HCT116 (cell line): ENCODE results near the gene HSPA12A. TPM values are rescaled to one million over a fixed set of nuclear protein-coding genes. Genes with fewer than 3 reads are reported as not detected.

Source experiments
- ATAC-seq: fragments of 200-7000 bp; cut with Tn5 transposase; 2 replicates; pipeline ENCODE4 v1.9.1; 2020; ENCODE audit warnings: mild to moderate bottlenecking, moderate library complexity
- BruUV-seq: library from RNA; stranded (reverse); fragments of 400-500 nt; replicated peaks from 2 replicates; lab custom pipeline; 2021; lab: Mats Ljungman, UMichigan
- CTCF ChIA-PET: fragments of 300-600 bp; sonication (Branson Sonifier 250); formaldehyde crosslinking; loops from one replicate; lab custom pipeline; 2021; ENCODE audit warnings: antibody characterized with exemption; lab: Charles Lee
- POLR2A ChIA-PET: fragments of 300-600, 350-600 bp; sonication (Branson Sonifier 250); formaldehyde crosslinking; loops from one replicate; lab custom pipeline; 2021; ENCODE audit warnings: antibody characterized with exemption; lab: Charles Lee
- RAD21 ChIA-PET, 2 experiments: fragments of 300-600 bp; sonication (Branson Sonifier 250); formaldehyde crosslinking; loops; one replicate each; lab custom pipeline; 2023; ENCODE audit warnings: low total read pairs in 2 of 2; ENCODE audit not compliant: uncharacterized antibody in 2 of 2, unreplicated experiment in 2 of 2, low non-redundant PET in 1 of 2; lab: Charles Lee
- DNase-seq: peaks from one replicate; pipeline ENCODE4 v3.0.0-alpha.2; 2010; ENCODE audit warnings: low read depth, low spot score
- H2AFZ ChIP-seq: fragments of 200-600 bp; shearing (Covaris generic), sonication (generic); 2 replicates; pipeline ENCODE4 v1.6.1; 2017; ENCODE audit warnings: low read depth, mixed run types, mixed read lengths, antibody characterized with exemption, low read length; ENCODE audit not compliant: poor library complexity, severe bottlenecking
- H3K27ac ChIP-seq: 2 replicates; pipeline ENCODE4 v1.5.1; 2012; ENCODE audit warnings: low read depth, low read length
- H3K27me3 ChIP-seq: fragments of 200-600 bp; sonication (generic); 2 replicates; pipeline ENCODE4 v1.6.1; 2016; ENCODE audit warnings: mixed run types, low read length, mixed read lengths; ENCODE audit not compliant: insufficient read depth
- H3K36me3 ChIP-seq, 2 experiments: fragments of 200-500 bp in 1 of 2; fragments of 200-600 bp in 1 of 2; sonication (Bioruptor generic) in 1 of 2; sonication (generic) in 1 of 2; 2 replicates each; pipeline versions ENCODE4 v1.5.1 to v1.6.1; 2014 to 2016; ENCODE audit warnings: low read length in 2 of 2, inconsistent platforms in 1 of 2, mixed read lengths in 1 of 2, mixed run types in 1 of 2; ENCODE audit not compliant: insufficient read depth in 2 of 2, control insufficient read depth in 1 of 2
- H3K4me1 ChIP-seq, 2 experiments: fragments of 200-600 bp in 1 of 2; sonication (generic) in 1 of 2; 2 replicates each; pipeline versions ENCODE4 v1.5.1 to v1.6.1; 2012 to 2017; ENCODE audit warnings: low read length in 2 of 2, inconsistent platforms in 1 of 2, mild to moderate bottlenecking in 1 of 2, mixed read lengths in 1 of 2, mixed run types in 1 of 2, moderate library complexity in 1 of 2; ENCODE audit not compliant: insufficient read depth in 2 of 2, control insufficient read depth in 1 of 2
- H3K4me2 ChIP-seq: fragments of 200-600 bp; sonication (generic); 2 replicates; pipeline ENCODE4 v1.6.1; 2017; ENCODE audit warnings: mixed run types, low read length, mixed read lengths
- H3K4me3 ChIP-seq, 2 experiments: fragments of 200-600 bp in 1 of 2; sonication (generic) in 1 of 2; replicated peaks in 1 of 2; 2 replicates each; pipeline ENCODE4 v1.5.1; 2011 to 2016; ENCODE audit warnings: low read length in 2 of 2, control low read depth in 1 of 2, low read depth in 1 of 2, mild to moderate bottlenecking in 1 of 2, mixed read lengths in 1 of 2, mixed run types in 1 of 2
- H3K79me2 ChIP-seq: fragments of 200-600 bp; sonication (generic); 2 replicates; pipeline ENCODE4 v1.6.1; 2017; ENCODE audit warnings: mild to moderate bottlenecking, mixed run types, low read length, moderate library complexity, mixed read lengths; ENCODE audit not compliant: insufficient read depth
- H3K9ac ChIP-seq: fragments of 200-600 bp; sonication (generic); 2 replicates; pipeline ENCODE4 v1.6.1; 2016; ENCODE audit warnings: low read length, mixed read lengths
- H3K9me2 ChIP-seq: fragments of 200-600 bp; sonication (generic), shearing (Covaris generic); 2 replicates; pipeline ENCODE4 v1.6.1; 2017; ENCODE audit warnings: mixed run types, mild to moderate bottlenecking, moderate library complexity; ENCODE audit not compliant: insufficient read depth
- H3K9me3 ChIP-seq, 2 experiments: fragments of 200-500 bp in 1 of 2; fragments of 200-600 bp in 1 of 2; sonication (Bioruptor generic) in 1 of 2; sonication (generic) in 1 of 2; 2 replicates each; pipeline ENCODE4 v1.6.1; 2014 to 2017; ENCODE audit warnings: low read length in 2 of 2, mixed read lengths in 2 of 2, inconsistent platforms in 1 of 2, low read depth in 1 of 2, mild to moderate bottlenecking in 1 of 2, mixed run types in 1 of 2, moderate library complexity in 1 of 2; ENCODE audit not compliant: control insufficient read depth in 1 of 2, insufficient read depth in 1 of 2
- H4K20me1 ChIP-seq: fragments of 200-600 bp; sonication (generic), shearing (Covaris generic); 2 replicates; pipeline ENCODE4 v1.6.1; 2017; ENCODE audit warnings: mixed run types, mild to moderate bottlenecking, moderate library complexity; ENCODE audit not compliant: insufficient read depth
- ATF3 ChIP-seq: IDR thresholded peaks from 2 replicates; pipeline ENCODE4 v1.6.1; 2012
- CEBPB ChIP-seq: IDR thresholded peaks from 2 replicates; pipeline ENCODE4 v1.6.1; 2012; ENCODE audit warnings: low read depth
- FOSL1 ChIP-seq: IDR thresholded peaks from 2 replicates; pipeline ENCODE4 v1.6.1; 2012; ENCODE audit warnings: low read depth
- POLR2A ChIP-seq: IDR thresholded peaks from 2 replicates; pipeline ENCODE4 v1.7.0; 2011; ENCODE audit warnings: borderline replicate concordance; ENCODE audit not compliant: insufficient read depth, insufficient read length; ENCODE audit errors: extremely low read depth
- SRF ChIP-seq: IDR thresholded peaks from 2 replicates; pipeline ENCODE4 v1.6.1; 2012; ENCODE audit warnings: low read depth
- TCF7L2 ChIP-seq: IDR thresholded peaks from 2 replicates; pipeline ENCODE4 v1.7.0; 2011; ENCODE audit warnings: borderline replicate concordance, inconsistent platforms; ENCODE audit not compliant: insufficient read depth, insufficient read length; ENCODE audit errors: extremely low read depth
- YY1 ChIP-seq: IDR thresholded peaks from 2 replicates; pipeline ENCODE4 v1.6.1; 2011; ENCODE audit warnings: low read length, low read depth, moderate library complexity, mild to moderate bottlenecking; ENCODE audit not compliant: insufficient replicate concordance; ENCODE audit errors: extremely low read depth
- ZFX ChIP-seq: fragments of 450-650 bp; IDR thresholded peaks from 2 replicates; pipeline ENCODE4 v1.6.1; 2017
- ZNF274 ChIP-seq: fragments of 200-500 bp; sonication (Bioruptor generic); IDR thresholded peaks from 2 replicates; pipeline ENCODE4 v1.6.1; 2014; ENCODE audit warnings: mild to moderate bottlenecking, low read depth, low read length, inconsistent platforms
- intact Hi-C: fragments of 100-400 bp; cut with micrococcal nuclease; formaldehyde crosslinking; loops from 2 replicates; pipeline ENCODE4 v1.10.0; 2022
- total RNA-seq: library from RNA; stranded (reverse); gene quantifications from one replicate; pipeline ENCODE4 v1.2.1, GENCODE V29; 2021; ENCODE audit not compliant: unreplicated experiment

Gene HSPA12A
- total RNA-seq, 1 experiment from 2014 or later = 19.8 TPM

- intact Hi-C loops = no loop called here
- ChIA-PET CTCF (interaction anchor here (2.2 kb wide), 1 partner anchor 8 kb away, joined by 8 read pairs; no protein-coding TSS in a partner anchor), POLR2A (no interaction called here)
- Histone ChIP-seq H3K4me3 (no peak overlapping the region), H3K4me2 (no peak overlapping the region), H3K36me3 (peaks cover 0 to 3% of the 10 kb centered on the region in 2 experiments; a peak in 1 of 4 replicates)
- DNase-seq = no peak
- no TSS peak for BruUV-seq
- TF ChIP-seq CEBPB (no peak), POLR2A (no peak), ZNF274 (no peak), ATF3 (no peak), SRF (no peak)
- TF ChIP-seq, all 23 proteins: peak for 0
- no peak overlapping the region for H3K9ac ChIP-seq
- H3K4me1 ChIP-seq = peaks cover 0 to 11% of the 10 kb centered on the region in 2 experiments; a peak in 2 of 4 replicates
- no peaks in the 10 kb centered on the region for H3K79me2 ChIP-seq
- H3K27ac ChIP-seq = no peak overlapping the region
- no peak overlapping the region for H2AFZ ChIP-seq
- RAD21 ChIA-PET = no interaction called here
- no peaks in the 10 kb centered on the region for H3K27me3 ChIP-seq
- no peak for ATAC-seq
- no peaks in the 10 kb centered on the region for H4K20me1 ChIP-seq
- no peaks in the 10 kb centered on the region for H3K9me3 ChIP-seq
- no peaks in the 10 kb centered on the region for H3K9me2 ChIP-seq
Measured at GRCh38 chr10:116689744-116690143, 52.6 kb downstream of the HSPA12A start.

GRCh38 chr10:116688741-116689495, 53.4 kb downstream of the HSPA12A start:
- no peak for DNase-seq
- H2AFZ ChIP-seq = no peak overlapping the region
- H3K27ac ChIP-seq = no peak overlapping the region
- no TSS peak for BruUV-seq
- ChIA-PET RAD21 (no interaction called here), CTCF (interaction anchor here (1.9 kb wide), 1 partner anchor 99 kb away, joined by 5 read pairs; no protein-coding TSS in a partner anchor), POLR2A (no interaction called here)
- H3K9ac ChIP-seq = no peak overlapping the region
- TF ChIP-seq ZFX (no peak), TCF7L2 (no peak), ZNF274 (no peak), YY1 (no peak), FOSL1 (no peak)
- H3K4me3 ChIP-seq = no peak overlapping the region
- intact Hi-C loops = no loop called here
- no peaks in the 10 kb centered on the region for H3K79me2 ChIP-seq
- H3K27me3 ChIP-seq = no peaks in the 10 kb centered on the region
- peaks cover 0 to 3% of the 10 kb centered on the region in 2 experiments; a peak in 1 of 4 replicates for H3K4me1 ChIP-seq
- no peak overlapping the region for H3K4me2 ChIP-seq
- no peaks in the 10 kb centered on the region for H4K20me1 ChIP-seq
- H3K36me3 ChIP-seq = peaks cover 0 to 3% of the 10 kb centered on the region in 2 experiments; a peak in 1 of 4 replicates
- H3K9me2 ChIP-seq = no peaks in the 10 kb centered on the region
- H3K9me3 ChIP-seq = no peaks in the 10 kb centered on the region
- ATAC-seq = no peak
